K562 (cell line): ENCODE results near the gene TCIRG1. TPM values are rescaled to one million over a fixed set of nuclear protein-coding genes. Genes with fewer than 3 reads are reported as not detected.

Source experiments
- CBX2 ChIP-seq: fragments of 200-600 bp; sonication (generic); IDR thresholded peaks from one replicate; pipeline ENCODE4 v1.6.1; 2012; ENCODE audit warnings: mild to moderate bottlenecking, low read length, inconsistent platforms; ENCODE audit not compliant: insufficient read depth, poor library complexity, severe bottlenecking
- CHD2 ChIP-seq: IDR thresholded peaks from 2 replicates; pipeline ENCODE4 v1.6.1; 2011; ENCODE audit warnings: low read depth, low read length
- FOXP4 ChIP-seq: sonication (generic); formaldehyde crosslinking; IDR thresholded peaks from 2 replicates; pipeline ENCODE4 v1.8.0; 2022; ENCODE audit warnings: mild to moderate bottlenecking, missing genetic modification reagents, borderline replicate concordance
- MAFG ChIP-seq: fragments of 450-650 bp; conservative IDR thresholded peaks from 2 replicates; pipeline ENCODE4 v1.6.1; 2016; ENCODE audit warnings: missing genetic modification characterization, missing compliant biosample characterization
- MBD1 ChIP-seq: fragments of 250-450 bp; sonication (Bioruptor Pico); IDR thresholded peaks from 2 replicates; pipeline ENCODE4 v1.8.0; 2022; ENCODE audit warnings: inconsistent platforms
- MCM5 ChIP-seq: fragments of 450-650 bp; IDR thresholded peaks from 2 replicates; pipeline ENCODE4 v1.6.1; 2016; ENCODE audit warnings: low read depth
- TAF9B ChIP-seq: fragments of 450-650 bp; IDR thresholded peaks from 2 replicates; pipeline ENCODE4 v1.6.1; 2018; ENCODE audit warnings: mild to moderate bottlenecking; ENCODE audit not compliant: partially characterized antibody
- TCFL5 ChIP-seq: fragments of 250-450 bp; sonication (Bioruptor Pico); conservative IDR thresholded peaks from 2 replicates; pipeline ENCODE4 v1.6.1; 2021; ENCODE audit warnings: mild to moderate bottlenecking, moderate library complexity, matching md5 sums
- THRA ChIP-seq: fragments of 450-650 bp; IDR thresholded peaks from 2 replicates; pipeline ENCODE4 v1.6.1; 2017; ENCODE audit warnings: mild to moderate bottlenecking, moderate library complexity
- ZFP30 ChIP-seq: fragments of 250-450 bp; sonication (Bioruptor Pico); IDR thresholded peaks from 2 replicates; pipeline ENCODE4 v1.8.0; 2022; ENCODE audit warnings: moderate library complexity, mild to moderate bottlenecking, inconsistent platforms, borderline replicate concordance
- ZNF224 ChIP-seq: sonication (generic); formaldehyde crosslinking; IDR thresholded peaks from 2 replicates; pipeline ENCODE4 v1.8.0; 2022; ENCODE audit warnings: mild to moderate bottlenecking, missing genetic modification reagents
- ZNF707 ChIP-seq: fragments of 250-450 bp; sonication (Bioruptor Pico); conservative IDR thresholded peaks from 2 replicates; pipeline ENCODE4 v1.8.0; 2022; ENCODE audit warnings: inconsistent platforms, mild to moderate bottlenecking, moderate library complexity
- ZNF764 ChIP-seq: fragments of 250-450 bp; sonication (Bioruptor Pico); IDR thresholded peaks from 2 replicates; pipeline ENCODE4 v1.4.0; 2020; ENCODE audit warnings: low read depth, mild to moderate bottlenecking, moderate library complexity
- ZNF778 ChIP-seq: fragments of 450-650 bp; formaldehyde crosslinking; IDR thresholded peaks from 2 replicates; pipeline ENCODE4 v1.4.0; 2020; ENCODE audit warnings: mild to moderate bottlenecking, moderate library complexity
- polyA plus RNA-seq, 8 experiments: library from polyadenylated mRNA; depleted of rRNA in 4 of 8; stranded (reverse) in 5 of 8; unstranded in 3 of 8; fragments of >200 nt; fragmentation: Nextera tagmentation in 2 of 8; fragmentation: Illumina TruSeq in 1 of 8; extraction: Ambion mirVana in 2 of 8; extraction: Trizol in 1 of 8; gene quantifications; 2 replicates each; pipeline versions ENCODE4 v1.2.1 to v1.2.3, GENCODE V29; 2011 to 2014; ENCODE audit warnings: inconsistent platforms in 1 of 8, missing spikeins in 1 of 8
- total RNA-seq, 7 experiments: library from RNA; depleted of rRNA in 6 of 7; stranded (reverse); fragments of >200 nt in 6 of 7; fragmentation: Illumina TruSeq in 2 of 7; extraction: Trizol in 2 of 7; gene quantifications; 2 replicates each; pipeline versions ENCODE4 v1.2.1 to v1.2.3, GENCODE V29; 2011 to 2021; ENCODE audit warnings: low replicate concordance in 1 of 7
- TF ChIP-seq, protein P1 (sequence below): fragments of 250-450 bp; sonication (Bioruptor Pico); IDR thresholded peaks from 2 replicates; pipeline ENCODE4 v1.4.0; 2020; ENCODE audit warnings: mild to moderate bottlenecking, moderate library complexity
- TF ChIP-seq, protein P2 (sequence below): sonication (generic); formaldehyde crosslinking; IDR thresholded peaks from 2 replicates; pipeline ENCODE4 v1.4.0; 2020; ENCODE audit warnings: mild to moderate bottlenecking, missing genetic modification reagents

TCIRG1 gene
- total and polyA plus RNA-seq, 9 of the 15 experiments (the other 6 are each of a cell fraction or from before 2014, with no cell fraction given) = 0.49 to 143 (median 24.4) TPM

DNA sequence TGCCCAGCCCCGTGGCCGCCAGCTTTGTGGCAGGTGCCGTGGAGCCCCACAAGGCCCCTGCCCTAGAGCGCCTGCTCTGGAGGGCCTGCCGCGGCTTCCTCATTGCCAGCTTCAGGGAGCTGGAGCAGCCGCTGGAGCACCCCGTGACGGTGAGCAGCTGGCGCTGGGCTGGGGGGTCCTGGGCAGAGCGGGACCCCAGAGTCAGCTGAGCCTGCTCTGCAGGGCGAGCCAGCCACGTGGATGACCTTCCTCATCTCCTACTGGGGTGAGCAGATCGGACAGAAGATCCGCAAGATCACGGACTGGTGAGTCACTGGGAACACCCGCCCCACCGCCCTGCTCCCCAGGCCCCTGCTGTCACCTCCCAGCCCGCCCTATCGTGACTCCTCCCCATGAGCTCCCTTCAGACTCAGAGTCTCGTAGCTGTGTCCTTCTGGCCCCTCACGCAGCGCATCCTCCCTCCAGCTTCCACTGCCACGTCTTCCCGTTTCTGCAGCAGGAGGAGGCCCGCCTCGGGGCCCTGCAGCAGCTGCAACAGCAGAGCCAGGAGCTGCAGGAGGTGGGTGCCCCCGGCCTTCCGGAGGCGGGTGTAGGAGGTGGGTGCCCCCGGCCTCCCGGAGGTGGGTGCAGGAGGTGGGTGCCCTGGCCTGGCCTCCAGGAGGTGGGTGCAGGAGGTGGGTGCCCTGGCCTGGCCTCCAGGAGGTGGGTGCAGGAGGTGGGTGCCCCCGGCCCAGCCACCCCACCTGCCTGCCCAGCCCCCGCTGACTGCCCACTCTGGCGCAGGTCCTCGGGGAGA lies 4.7 kb downstream of the TCIRG1 start (continued):
- TF ChIP-seq, protein P1, sequence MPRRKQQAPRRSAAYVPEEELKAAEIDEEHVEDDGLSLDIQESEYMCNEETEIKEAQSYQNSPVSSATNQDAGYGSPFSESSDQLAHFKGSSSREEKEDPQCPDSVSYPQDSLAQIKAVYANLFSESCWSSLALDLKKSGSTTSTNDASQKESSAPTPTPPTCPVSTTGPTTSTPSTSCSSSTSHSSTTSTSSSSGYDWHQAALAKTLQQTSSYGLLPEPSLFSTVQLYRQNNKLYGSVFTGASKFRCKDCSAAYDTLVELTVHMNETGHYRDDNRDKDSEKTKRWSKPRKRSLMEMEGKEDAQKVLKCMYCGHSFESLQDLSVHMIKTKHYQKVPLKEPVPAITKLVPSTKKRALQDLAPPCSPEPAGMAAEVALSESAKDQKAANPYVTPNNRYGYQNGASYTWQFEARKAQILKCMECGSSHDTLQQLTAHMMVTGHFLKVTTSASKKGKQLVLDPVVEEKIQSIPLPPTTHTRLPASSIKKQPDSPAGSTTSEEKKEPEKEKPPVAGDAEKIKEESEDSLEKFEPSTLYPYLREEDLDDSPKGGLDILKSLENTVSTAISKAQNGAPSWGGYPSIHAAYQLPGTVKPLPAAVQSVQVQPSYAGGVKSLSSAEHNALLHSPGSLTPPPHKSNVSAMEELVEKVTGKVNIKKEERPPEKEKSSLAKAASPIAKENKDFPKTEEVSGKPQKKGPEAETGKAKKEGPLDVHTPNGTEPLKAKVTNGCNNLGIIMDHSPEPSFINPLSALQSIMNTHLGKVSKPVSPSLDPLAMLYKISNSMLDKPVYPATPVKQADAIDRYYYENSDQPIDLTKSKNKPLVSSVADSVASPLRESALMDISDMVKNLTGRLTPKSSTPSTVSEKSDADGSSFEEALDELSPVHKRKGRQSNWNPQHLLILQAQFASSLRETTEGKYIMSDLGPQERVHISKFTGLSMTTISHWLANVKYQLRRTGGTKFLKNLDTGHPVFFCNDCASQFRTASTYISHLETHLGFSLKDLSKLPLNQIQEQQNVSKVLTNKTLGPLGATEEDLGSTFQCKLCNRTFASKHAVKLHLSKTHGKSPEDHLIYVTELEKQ = no peak
- TF ChIP-seq ZNF707 (CRISPR knock-in tag) (no peak), TCFL5 (CRISPR knock-in tag) (no peak), THRA (no peak), ZNF764 (CRISPR knock-in tag) (no peak), MBD1 (CRISPR knock-in tag) (no peak), TAF9B (no peak), CBX2 (no peak), ZNF224 (no peak), FOXP4 (CRISPR knock-in tag) (no peak), MAFG (tag) (no peak), ZFP30 (CRISPR knock-in tag) (no peak), CHD2 (no peak), ZNF778 (no peak), MCM5 (no peak)
- TF ChIP-seq, protein P2, sequence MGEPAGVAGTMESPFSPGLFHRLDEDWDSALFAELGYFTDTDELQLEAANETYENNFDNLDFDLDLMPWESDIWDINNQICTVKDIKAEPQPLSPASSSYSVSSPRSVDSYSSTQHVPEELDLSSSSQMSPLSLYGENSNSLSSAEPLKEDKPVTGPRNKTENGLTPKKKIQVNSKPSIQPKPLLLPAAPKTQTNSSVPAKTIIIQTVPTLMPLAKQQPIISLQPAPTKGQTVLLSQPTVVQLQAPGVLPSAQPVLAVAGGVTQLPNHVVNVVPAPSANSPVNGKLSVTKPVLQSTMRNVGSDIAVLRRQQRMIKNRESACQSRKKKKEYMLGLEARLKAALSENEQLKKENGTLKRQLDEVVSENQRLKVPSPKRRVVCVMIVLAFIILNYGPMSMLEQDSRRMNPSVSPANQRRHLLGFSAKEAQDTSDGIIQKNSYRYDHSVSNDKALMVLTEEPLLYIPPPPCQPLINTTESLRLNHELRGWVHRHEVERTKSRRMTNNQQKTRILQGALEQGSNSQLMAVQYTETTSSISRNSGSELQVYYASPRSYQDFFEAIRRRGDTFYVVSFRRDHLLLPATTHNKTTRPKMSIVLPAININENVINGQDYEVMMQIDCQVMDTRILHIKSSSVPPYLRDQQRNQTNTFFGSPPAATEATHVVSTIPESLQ (CRISPR knock-in tag) = no peak
